ENCODE results near the gene ENOX1.

- TF ChIP-seq CTCF (IDR thresholded peaks at IDR 0.05) = no peak
- TF ChIP-seq POLR2AphosphoS5 (IDR thresholded peaks at IDR 0.05) = no peak
- no peak for TF ChIP-seq POLR2A (IDR thresholded peaks at IDR 0.05)
- no peak for TF ChIP-seq EP300 (IDR thresholded peaks at IDR 0.05)
These were observed 509.6 kb downstream of the ENOX1 start for GRCh38 chr13:43277142-43277541.
